Muscle of arm (tissue), 12 donors: ENCODE measurements around the gene LBHD1. TPM values are rescaled to one million over a fixed set of nuclear protein-coding genes. Genes with fewer than 3 reads are reported as not detected.
A peak's percentile ranks its signal among the peaks of the same experiment; 100 is the strongest.
"Not testable (repeated sequence)": the region's sequence is repeated elsewhere in the genome, so short reads cannot be mapped to it uniquely, and the experiment has no call there.

Experiments used
- DNase-seq: peaks from one replicate; pipeline ENCODE4 v3.0.0-alpha.2; 2013
- polyA plus RNA-seq, 12 donors: library from polyadenylated mRNA; unstranded; fragments of 120-200 nt; gene quantifications; one replicate each; pipeline ENCODE4 v1.2.1, GENCODE V29; 2013; ENCODE audit not compliant: insufficient read length in 12 of 12

LBHD1 gene
- polyA plus RNA-seq, 12 donors, result 3.3 to 9.5 (median 6.4) TPM; not detected in 1

- no peak for DNase-seq
Measured at GRCh38 chr11:62665599-62666258, 6.3 kb downstream of the LBHD1 start.

- DNase-seq, result peak; percentile 97
Measured at GRCh38 chr11:62665075-62665598, 6.9 kb downstream of the LBHD1 start, which contains the start of the genes C11orf98 and CSKMT. C11orf98 (minus strand) TSS chr11:62665210; CDS start chr11:62665169, 41 bp downstream. CSKMT (plus strand) TSS chr11:62665312; CDS start chr11:62665880, 568 bp downstream.

DNA sequence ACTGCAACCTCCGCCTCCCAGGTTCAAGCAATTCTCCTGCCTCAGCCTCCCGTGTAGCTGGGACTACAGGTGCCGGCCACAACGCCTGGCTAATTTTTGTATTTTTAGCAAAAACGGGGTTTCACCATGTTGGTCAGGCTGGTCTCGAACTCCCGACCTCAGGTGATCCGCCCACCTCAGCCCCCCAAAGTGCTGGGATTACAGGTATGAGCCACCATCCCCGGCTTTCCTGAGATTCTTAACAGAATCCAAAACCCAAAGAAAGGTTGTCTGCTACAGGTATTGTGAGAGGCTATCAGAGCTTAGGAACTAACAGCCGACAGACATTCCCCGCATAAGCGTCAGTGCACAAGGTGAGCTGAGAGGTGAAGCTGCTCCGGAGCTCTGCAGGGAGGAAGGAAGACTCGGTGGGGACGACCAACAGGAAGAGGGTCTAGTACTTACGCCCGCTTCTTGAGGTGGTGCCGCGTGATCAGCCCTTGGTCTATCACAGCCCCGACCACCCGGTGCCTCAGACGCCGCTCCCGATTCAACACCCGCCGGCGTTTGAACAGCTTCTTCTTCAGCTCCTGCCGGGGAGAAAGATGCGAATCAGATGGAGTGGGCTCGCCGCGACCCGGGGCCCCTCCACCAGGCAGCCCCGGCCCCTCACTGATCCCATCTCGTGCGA is 7.5 kb downstream of the LBHD1 start:
- DNase-seq, result no peak

- no peak for DNase-seq
Measured at GRCh38 chr11:62656796-62657429, 15.2 kb downstream of the LBHD1 start.

DNA sequence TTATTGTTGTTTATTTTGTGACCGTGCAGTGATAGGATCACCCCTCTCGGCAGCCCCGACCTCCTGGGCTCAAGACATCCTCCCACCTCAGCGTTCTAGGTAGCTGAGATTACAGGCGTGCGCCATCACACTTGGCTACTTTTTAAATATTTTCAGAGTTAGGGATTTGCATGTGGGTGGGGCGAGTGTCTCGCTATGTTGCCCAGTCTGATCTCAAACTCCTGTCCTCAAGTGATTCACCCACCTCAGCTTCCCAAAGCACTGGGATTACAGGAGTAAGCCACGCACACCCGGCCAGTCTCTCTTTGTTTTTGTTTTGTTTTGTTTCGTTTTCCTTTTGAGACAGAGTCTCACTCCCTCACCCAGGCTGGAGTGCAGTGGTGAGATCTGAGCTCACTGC is 17.8 kb downstream of the LBHD1 start:
- no peak for DNase-seq

DNA sequence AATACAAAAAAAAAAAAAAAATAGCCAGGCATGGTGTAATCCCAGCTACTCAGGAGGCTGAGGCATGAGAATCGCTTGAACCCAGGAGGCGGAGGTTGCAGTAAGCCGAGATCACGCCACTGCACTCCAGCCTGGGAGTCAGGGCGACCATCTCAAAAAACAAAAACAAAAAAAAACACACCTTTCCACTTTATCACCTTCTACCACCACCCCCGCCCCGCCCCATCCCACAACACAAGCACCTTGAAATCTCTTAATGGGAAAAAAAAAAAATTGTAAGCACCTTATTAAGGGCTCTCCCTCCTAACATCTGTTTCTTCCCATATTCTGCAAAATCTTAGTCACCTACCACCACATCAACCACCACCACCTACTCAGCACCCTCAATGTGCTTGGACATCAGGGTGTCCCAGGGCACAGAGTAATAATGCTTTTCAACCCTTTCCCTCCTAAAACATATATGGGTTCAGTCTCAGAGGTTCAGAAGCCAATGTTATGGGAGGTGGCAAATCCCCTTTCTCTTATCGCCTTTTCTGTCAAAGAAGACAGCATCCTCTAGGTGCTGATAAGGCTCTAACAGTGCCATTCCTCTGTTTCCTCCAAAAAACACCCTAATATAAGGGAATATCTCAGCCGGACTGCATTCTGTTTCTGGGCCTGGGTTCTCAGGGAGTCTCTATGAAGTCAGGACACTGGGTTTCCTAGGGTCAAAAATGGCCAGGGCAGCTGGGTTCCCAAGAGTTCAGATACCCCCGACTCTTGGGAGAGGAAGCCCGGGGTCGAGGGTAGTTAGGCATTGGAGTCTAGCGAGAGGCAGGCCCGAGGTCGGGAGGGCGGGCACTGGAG is 19.7 kb downstream of the LBHD1 start:
- DNase-seq, result no peak

GRCh38 chr11:62650283-62650682 is 21.8 kb downstream of the LBHD1 start:
- not testable (repeated sequence) for DNase-seq

GRCh38 chr11:62649486-62649885 is 22.6 kb downstream of the LBHD1 start:
- no peak for DNase-seq

DNA sequence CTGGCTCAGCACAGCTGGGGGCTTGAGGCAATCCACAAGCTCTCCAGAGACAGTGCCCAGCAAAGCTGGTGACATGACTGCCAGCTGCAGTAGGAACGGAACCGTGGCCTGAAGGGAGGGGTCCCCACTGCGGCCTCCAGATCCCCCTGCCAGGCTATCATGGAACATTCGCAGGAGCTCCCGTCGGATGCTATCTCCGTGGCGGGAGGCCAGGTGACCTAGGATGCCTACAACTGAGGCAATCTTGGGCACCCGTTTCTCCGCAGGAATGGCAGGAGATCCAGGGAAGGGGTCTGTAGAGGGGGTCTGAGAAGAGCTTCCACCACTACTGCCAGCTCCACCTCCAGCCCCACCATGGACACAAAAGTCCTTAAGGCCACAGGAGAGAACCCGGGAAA is 23.1 kb downstream of the LBHD1 start:
- no peak for DNase-seq

- no peak for DNase-seq
Measured at GRCh38 chr11:62648185-62648966, 23.7 kb downstream of the LBHD1 start.

- no peak for DNase-seq
Measured at GRCh38 chr11:62647609-62648005, 24.5 kb downstream of the LBHD1 start.

- no peak for DNase-seq
Measured at GRCh38 chr11:62646825-62647608, 25.1 kb downstream of the LBHD1 start.

DNA sequence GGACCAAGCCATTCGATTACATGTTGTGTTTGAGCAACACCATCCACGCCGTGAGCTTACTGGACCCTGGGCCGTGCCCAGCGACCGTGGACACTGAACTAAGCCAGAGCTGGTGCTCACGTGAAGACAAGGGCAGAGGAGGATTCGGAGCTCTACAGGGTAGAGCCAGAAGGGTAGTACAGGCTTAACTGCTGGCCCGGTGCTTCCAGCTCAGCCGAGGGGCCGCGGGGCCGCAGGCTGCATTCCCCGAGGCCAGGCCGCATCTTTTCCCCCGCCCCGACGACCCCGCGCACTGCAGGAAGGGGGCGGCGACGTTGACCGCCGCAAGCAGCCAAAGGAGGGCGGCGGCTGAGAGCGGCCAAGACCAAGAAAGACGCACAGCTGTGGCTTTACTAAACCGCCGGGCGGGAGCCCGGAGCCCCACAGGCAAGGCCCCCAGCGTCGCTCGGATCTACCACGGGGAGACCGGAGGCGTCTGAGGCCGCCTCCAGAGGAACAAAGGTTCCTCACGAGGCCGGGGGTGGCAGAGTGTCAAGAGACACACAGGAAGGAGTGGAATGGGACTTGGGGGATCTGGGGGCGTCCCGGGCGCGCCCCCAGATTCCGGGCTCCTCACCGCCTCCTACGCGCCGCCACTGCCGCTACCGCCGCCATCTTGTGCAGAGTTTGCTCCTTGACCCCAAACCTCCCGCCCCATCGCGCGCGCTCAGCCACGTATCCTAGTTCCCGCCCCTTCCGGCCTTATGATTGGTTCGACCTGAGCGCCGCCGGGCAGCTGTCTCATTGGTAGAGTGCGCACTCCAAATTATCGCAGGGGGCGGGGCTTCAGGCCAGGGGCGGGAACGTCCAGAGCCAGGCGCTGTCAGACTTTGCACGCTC is 25.9 kb downstream of the LBHD1 start, which contains the start of gene GANAB:
GANAB (minus strand) TSS at position 668 of the 879 bp plus-strand sequence; CDS start at position 654, 14 bp downstream.
- peak; percentile 99 for DNase-seq

- DNase-seq, result no peak
Measured at GRCh38 chr11:62645671-62645945, 26.5 kb downstream of the LBHD1 start.

- no peak for DNase-seq
Measured at GRCh38 chr11:62644220-62644619, 27.8 kb downstream of the LBHD1 start.

GRCh38 chr11:62632492-62632891 is 39.6 kb downstream of the LBHD1 start:
- DNase-seq, result no peak

DNA sequence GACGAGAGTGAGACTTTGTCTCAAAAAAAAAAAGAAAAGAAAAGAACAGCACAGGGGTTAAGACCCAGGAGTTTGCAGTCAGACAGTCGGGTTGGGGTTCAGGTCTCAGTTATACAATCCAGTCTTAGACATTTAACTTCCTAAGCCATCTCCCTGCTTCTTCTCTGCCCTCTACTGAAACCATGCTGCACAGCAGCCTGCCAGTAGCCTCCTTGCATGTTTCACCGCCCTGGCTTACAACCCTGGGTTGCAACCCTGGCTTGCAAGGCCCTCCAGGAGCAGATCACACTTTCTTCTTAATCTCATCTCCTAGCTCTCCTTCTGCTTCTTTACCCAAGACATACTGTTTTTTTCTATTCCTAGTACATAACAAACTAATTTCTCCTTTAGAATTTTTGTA is 44.4 kb downstream of the LBHD1 start:
- no peak for DNase-seq

- DNase-seq, result no peak
Measured at GRCh38 chr11:62622476-62623089, 49.5 kb downstream of the LBHD1 start.
